SKM-1 (cell line): ENCODE data around the gene ELMO3.

Source experiments
- DNase-seq: peaks from one replicate; lab custom pipeline; 2025; ENCODE audit not compliant: unreplicated experiment; lab: John Stamatoyannopoulos, UW

ELMO3 gene, protein sequence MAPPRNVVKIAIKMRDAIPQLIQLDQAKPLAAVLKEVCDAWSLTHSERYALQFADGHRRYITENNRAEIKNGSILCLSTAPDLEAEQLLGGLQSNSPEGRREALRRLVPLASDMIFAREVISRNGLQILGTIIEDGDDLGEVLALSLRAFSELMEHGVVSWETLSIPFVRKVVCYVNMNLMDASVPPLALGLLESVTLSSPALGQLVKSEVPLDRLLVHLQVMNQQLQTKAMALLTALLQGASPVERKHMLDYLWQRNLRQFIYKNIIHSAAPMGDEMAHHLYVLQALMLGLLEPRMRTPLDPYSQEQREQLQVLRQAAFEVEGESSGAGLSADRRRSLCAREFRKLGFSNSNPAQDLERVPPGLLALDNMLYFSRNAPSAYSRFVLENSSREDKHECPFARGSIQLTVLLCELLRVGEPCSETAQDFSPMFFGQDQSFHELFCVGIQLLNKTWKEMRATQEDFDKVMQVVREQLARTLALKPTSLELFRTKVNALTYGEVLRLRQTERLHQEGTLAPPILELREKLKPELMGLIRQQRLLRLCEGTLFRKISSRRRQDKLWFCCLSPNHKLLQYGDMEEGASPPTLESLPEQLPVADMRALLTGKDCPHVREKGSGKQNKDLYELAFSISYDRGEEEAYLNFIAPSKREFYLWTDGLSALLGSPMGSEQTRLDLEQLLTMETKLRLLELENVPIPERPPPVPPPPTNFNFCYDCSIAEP

GRCh38 chr16:67199011-67199807, at the start of gene ELMO3:
Gene ELMO3, plus strand, starts transcription at chr16:67199131. Its CDS starts 196 bp downstream, at chr16:67199327.
- DNase-seq = no peak

DNA sequence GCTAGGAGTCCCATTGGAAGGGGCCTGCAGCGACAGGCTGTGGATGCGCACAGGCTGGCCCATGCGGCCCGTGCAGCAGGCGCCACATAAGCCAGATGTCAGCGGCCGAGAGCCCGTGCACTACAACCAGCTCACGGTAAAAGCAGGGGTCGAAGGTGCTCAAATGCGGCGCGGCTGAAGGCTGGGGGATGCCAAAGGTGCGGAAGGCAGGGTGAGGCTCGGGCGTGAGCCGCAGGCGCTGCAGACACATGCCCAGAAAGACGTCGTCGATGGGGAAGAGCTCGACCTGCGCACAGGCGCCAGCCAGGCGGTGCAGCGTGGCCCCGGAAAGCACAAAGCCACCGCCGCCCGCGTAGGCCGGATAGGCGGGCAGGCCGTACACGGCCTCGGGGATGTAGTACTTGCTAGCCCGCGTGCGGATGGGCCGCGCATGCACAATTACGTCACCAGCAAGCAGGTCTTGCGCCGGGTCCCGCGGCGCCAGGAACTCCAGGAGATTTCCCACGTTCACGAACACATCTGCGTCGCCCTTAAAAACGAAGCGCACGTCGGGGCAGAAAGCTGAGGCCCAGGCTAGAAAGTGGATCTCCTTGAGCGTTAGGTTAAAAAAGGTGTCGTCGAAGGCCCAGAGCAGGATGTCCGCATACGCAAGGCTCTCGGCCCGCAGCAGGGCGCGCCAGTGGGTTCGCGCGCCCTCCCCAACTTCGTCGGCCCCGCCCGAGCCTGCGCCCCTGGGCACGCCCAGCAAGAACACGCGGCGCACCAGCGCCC, 49.5 kb upstream of the ELMO3 start:
- no peak for DNase-seq

- no peak for DNase-seq
These were observed 48.7 kb upstream of the ELMO3 start for GRCh38 chr16:67150047-67150832.

- DNase-seq = no peak
These were observed 48.0 kb upstream of the ELMO3 start, which contains the start of gene B3GNT9 for GRCh38 chr16:67150833-67151396. Gene B3GNT9, minus strand, starts transcription at chr16:67150998. Its CDS starts 513 bp downstream, at chr16:67150485.

- DNase-seq = no peak
These were observed 47.4 kb upstream of the ELMO3 start for GRCh38 chr16:67151431-67152097.

- DNase-seq = no peak
These were observed 44.2 kb upstream of the ELMO3 start for GRCh38 chr16:67154578-67155294.

DNA sequence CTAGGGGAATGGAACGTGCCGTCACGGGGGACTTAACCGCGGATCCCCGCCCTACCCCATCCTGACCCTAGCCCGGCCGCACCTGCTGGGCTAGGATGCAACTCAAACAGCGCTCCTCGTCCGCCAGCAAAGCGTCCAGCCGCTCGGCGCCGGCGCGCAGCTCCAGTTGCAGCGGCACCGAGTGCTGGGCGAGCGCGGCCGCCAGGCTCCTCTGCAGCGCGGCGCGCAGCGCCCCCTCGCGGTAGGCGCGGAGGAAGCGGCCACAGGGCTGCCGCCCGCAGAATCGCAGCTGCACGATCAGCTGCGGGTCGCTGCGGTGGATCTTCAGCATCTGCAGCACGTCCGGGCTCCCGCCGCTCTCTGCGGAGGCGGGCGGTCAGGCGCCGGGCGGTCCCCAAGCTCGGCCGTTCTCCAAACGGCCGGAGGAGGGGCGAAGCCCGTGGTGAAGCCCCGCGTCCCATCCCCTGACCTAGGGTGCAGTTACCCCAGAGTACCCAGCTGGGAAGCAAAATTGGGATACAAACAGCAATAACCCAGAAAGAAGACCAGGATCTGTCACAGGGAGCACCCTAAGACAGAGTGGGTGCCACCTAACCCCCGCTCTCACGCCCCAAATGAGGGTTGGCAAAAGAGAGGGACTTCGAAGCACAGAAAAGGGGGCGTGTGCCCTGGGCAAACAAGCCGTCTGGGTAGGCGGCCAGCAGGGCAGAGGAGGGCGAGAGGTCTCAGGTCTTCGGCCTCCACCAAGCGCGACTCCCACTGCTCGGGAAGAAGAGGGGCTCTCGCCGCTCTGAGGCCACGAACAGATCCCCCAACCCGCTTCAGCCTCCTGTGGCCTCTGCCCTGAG, 43.4 kb upstream of the ELMO3 start:
- DNase-seq = peak; percentile 20

GRCh38 chr16:67156143-67156844, 42.6 kb upstream of the ELMO3 start:
- DNase-seq = no peak

GRCh38 chr16:67157106-67157748, 41.7 kb upstream of the ELMO3 start:
- DNase-seq = no peak

GRCh38 chr16:67157892-67158635, 40.9 kb upstream of the ELMO3 start:
- no peak for DNase-seq

- no peak for DNase-seq
These were observed 40.0 kb upstream of the ELMO3 start for GRCh38 chr16:67158637-67159600.

DNA sequence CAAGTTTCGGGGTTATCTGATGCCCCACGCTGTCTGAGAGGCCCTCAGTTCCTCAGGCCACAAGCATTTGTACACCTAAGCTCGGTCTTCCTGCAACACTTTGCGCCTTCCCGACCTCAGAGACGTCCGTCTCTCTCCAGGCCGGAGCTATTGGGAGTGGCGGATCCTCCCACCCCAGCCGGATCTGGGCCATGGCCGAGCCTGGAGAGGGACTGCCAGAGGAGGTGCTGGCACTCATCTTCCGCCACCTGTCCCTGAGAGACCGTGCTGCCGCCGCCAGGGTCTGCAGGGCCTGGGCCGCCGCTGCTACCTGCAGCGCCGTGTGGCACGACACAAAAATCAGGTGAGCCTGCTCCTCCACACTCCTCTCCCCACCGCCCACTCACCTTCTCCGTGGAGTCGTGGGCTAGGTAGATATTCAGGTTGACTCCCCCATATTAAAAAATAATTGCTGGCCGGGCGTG, 37.3 kb upstream of the ELMO3 start:
- no peak for DNase-seq

GRCh38 chr16:67162506-67163163, 36.3 kb upstream of the ELMO3 start:
- DNase-seq = no peak
